Measurements from ENCODE around the gene NUAK1.

DNA sequence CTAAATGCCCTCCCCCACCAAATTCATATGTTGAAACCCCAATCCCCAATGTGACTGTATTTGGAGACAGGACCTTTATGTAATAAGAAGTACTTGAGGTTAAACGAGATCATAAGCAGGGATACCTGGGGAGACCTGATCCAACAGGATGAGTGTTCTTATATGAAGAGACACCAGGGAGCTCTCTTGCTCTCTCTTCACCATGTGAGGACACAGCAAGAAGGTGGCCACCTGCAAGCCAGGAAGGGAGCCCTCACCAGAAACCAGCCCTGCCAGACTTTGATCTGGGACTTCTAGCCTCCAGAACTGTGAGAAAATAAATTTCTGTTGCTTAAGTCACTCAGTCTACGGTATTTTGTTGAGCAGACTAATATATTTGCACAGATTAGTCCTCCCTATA, 113.6 kb downstream of the NUAK1 start:
- TF ChIP-seq GATA2 (IDR thresholded peaks at IDR 0.05; ENCODE audit: low read depth, low read length) (no peak), GATA3 (IDR thresholded peaks at IDR 0.05; ENCODE audit: low read depth, low read length) (no peak)
